H9 (cell line): ENCODE data around the gene SULF2. TPM values are rescaled to one million over a fixed set of nuclear protein-coding genes. Genes with fewer than 3 reads are reported as not detected.

ENCODE experiments used
- DNase-seq: peaks from one replicate; pipeline ENCODE4 v3.0.0-alpha.2; 2017
- H2AFZ ChIP-seq: one replicate; pipeline ENCODE4 v1.6.1; 2013; ENCODE audit warnings: mild to moderate bottlenecking, low read length, control low read depth, moderate library complexity
- H2AK5ac ChIP-seq: 2 replicates; pipeline ENCODE4 v1.6.1; 2013; ENCODE audit warnings: low read length, control low read depth, mixed read lengths; ENCODE audit not compliant: insufficient read length
- H2BK120ac ChIP-seq: one replicate; pipeline ENCODE4 v1.6.1; 2013; ENCODE audit warnings: low read depth, mild to moderate bottlenecking, low read length, control low read depth, inconsistent platforms; ENCODE audit not compliant: poor library complexity, severe bottlenecking
- H2BK12ac ChIP-seq: 2 replicates; pipeline ENCODE4 v1.6.1; 2013; ENCODE audit warnings: low read length, control low read depth, mixed read lengths, low read depth; ENCODE audit not compliant: insufficient read length
- H2BK15ac ChIP-seq: 2 replicates; pipeline ENCODE4 v1.6.1; 2013; ENCODE audit warnings: low read depth, low read length, control low read depth
- H2BK20ac ChIP-seq: one replicate; pipeline ENCODE4 v1.6.1; 2013; ENCODE audit warnings: low read depth, mild to moderate bottlenecking, low read length, control low read depth, inconsistent platforms; ENCODE audit not compliant: poor library complexity, severe bottlenecking
- H2BK5ac ChIP-seq: 2 replicates; pipeline ENCODE4 v1.6.1; 2013; ENCODE audit warnings: low read length, control low read depth, mixed read lengths; ENCODE audit not compliant: insufficient read length
- H3K14ac ChIP-seq: 2 replicates; pipeline ENCODE4 v1.6.1; 2013; ENCODE audit warnings: low read length, control low read depth; ENCODE audit not compliant: insufficient read depth
- H3K18ac ChIP-seq: 2 replicates; pipeline ENCODE4 v1.6.1; 2013; ENCODE audit warnings: low read depth, mild to moderate bottlenecking, mixed read lengths, low read length, control low read depth; ENCODE audit not compliant: insufficient read length
- H3K23ac ChIP-seq: 2 replicates; pipeline ENCODE4 v1.6.1; 2013; ENCODE audit warnings: low read length, control low read depth, mixed read lengths, low read depth; ENCODE audit not compliant: insufficient read length
- H3K23me2 ChIP-seq: 2 replicates; pipeline ENCODE4 v1.6.1; 2013; ENCODE audit warnings: low read depth, mild to moderate bottlenecking, mixed read lengths, low read length, control low read depth; ENCODE audit not compliant: insufficient read length, poor library complexity, severe bottlenecking
- H3K27ac ChIP-seq: 2 replicates; pipeline ENCODE4 v1.5.1; 2013; ENCODE audit warnings: low read length, control low read depth, mixed read lengths, low read depth; ENCODE audit not compliant: insufficient read length
- H3K27me3 ChIP-seq: 2 replicates; pipeline ENCODE4 v1.6.1; 2013; ENCODE audit warnings: low read length, control low read depth, inconsistent platforms; ENCODE audit not compliant: insufficient read depth
- H3K4ac ChIP-seq: 2 replicates; pipeline ENCODE4 v1.6.1; 2013; ENCODE audit warnings: low read depth, mild to moderate bottlenecking, control low read depth, inconsistent platforms, low read length, moderate library complexity
- H3K4me1 ChIP-seq: 2 replicates; pipeline ENCODE4 v1.6.1; 2013; ENCODE audit warnings: low read length, control low read depth, inconsistent platforms; ENCODE audit not compliant: insufficient read depth
- H3K4me2 ChIP-seq: 2 replicates; pipeline ENCODE4 v1.6.1; 2013; ENCODE audit warnings: low read length, control low read depth, mixed read lengths; ENCODE audit not compliant: insufficient read length, insufficient read depth
- H3K56ac ChIP-seq: 2 replicates; pipeline ENCODE4 v1.6.1; 2013; ENCODE audit warnings: low read depth, mild to moderate bottlenecking, mixed read lengths, low read length, control low read depth; ENCODE audit not compliant: insufficient read length
- H3K79me1 ChIP-seq: 2 replicates; pipeline ENCODE4 v1.6.1; 2013; ENCODE audit warnings: low read depth, mild to moderate bottlenecking, moderate library complexity, low read length, control low read depth, inconsistent platforms; ENCODE audit not compliant: insufficient read depth, poor library complexity, severe bottlenecking
- H3K79me2 ChIP-seq: 2 replicates; pipeline ENCODE4 v1.6.1; 2013; ENCODE audit warnings: low read length, control low read depth, inconsistent platforms; ENCODE audit not compliant: insufficient read depth
- H3K9ac ChIP-seq: 2 replicates; pipeline ENCODE4 v1.6.1; 2013; ENCODE audit warnings: low read length, control low read depth, mixed read lengths; ENCODE audit not compliant: insufficient read length; ENCODE audit errors: extremely low read depth
- H3K9me3 ChIP-seq: one replicate; pipeline ENCODE4 v1.6.1; 2013; ENCODE audit warnings: low read depth, low read length, inconsistent platforms; ENCODE audit not compliant: control insufficient read depth
- H3T11ph ChIP-seq: one replicate; pipeline ENCODE4 v1.6.1; 2013; ENCODE audit warnings: mild to moderate bottlenecking, low read length, control low read depth, inconsistent platforms
- H4K20me1 ChIP-seq: one replicate; pipeline ENCODE4 v1.6.1; 2013; ENCODE audit not compliant: control insufficient read depth, insufficient read length, insufficient read depth
- H4K5ac ChIP-seq: 2 replicates; pipeline ENCODE4 v1.6.1; 2013; ENCODE audit warnings: low read depth, mild to moderate bottlenecking, mixed read lengths, low read length, control low read depth; ENCODE audit not compliant: insufficient read length
- H4K8ac ChIP-seq: replicated peaks from 2 replicates; pipeline ENCODE4 v1.6.1; 2013; ENCODE audit warnings: low read length, control low read depth, mixed read lengths, low read depth; ENCODE audit not compliant: insufficient read length
- H4K91ac ChIP-seq: 2 replicates; pipeline ENCODE4 v1.6.1; 2013; ENCODE audit warnings: low read depth, mild to moderate bottlenecking, moderate library complexity, mixed read lengths, low read length, control low read depth; ENCODE audit not compliant: insufficient read length
- H3K27ac Mint-ChIP-seq, 3 experiments: 2 replicates in 2 of 3; 3 replicates in 1 of 3; pipeline ENCODE4 v1.8.0; 2020 to 2021; ENCODE audit warnings: mixed read lengths in 3 of 3, mild to moderate bottlenecking in 1 of 3, moderate library complexity in 1 of 3
- H3K27me3 Mint-ChIP-seq: 2 replicates; pipeline ENCODE4 v1.8.0; 2021; ENCODE audit warnings: low read depth, mild to moderate bottlenecking, moderate library complexity, mixed read lengths
- H3K36me3 Mint-ChIP-seq, 3 experiments: 2 replicates in 2 of 3; 3 replicates in 1 of 3; pipeline ENCODE4 v1.8.0; 2020 to 2021; ENCODE audit warnings: low read depth in 3 of 3, mixed read lengths in 3 of 3; ENCODE audit not compliant: insufficient read depth in 1 of 3
- H3K4me1 Mint-ChIP-seq, 2 experiments: 2 replicates each; pipeline ENCODE4 v1.8.0; 2020; ENCODE audit warnings: mixed read lengths in 2 of 2
- H3K4me3 Mint-ChIP-seq, 2 experiments: 2 replicates in 1 of 2; 3 replicates in 1 of 2; pipeline ENCODE4 v1.8.0; 2020 to 2021; ENCODE audit warnings: mild to moderate bottlenecking in 2 of 2, mixed read lengths in 2 of 2, moderate library complexity in 1 of 2
- H3K9me3 Mint-ChIP-seq, 2 experiments: 2 replicates in 1 of 2; 3 replicates in 1 of 2; pipeline ENCODE4 v1.8.0; 2020; ENCODE audit warnings: mild to moderate bottlenecking in 2 of 2, mixed read lengths in 2 of 2, moderate library complexity in 1 of 2
- WGBS: extraction: QIAGEN DNeasy Blood & Tissue Kit; methylation state at CpG from one replicate; pipeline ENCODE4 v1.1.7; 2013; ENCODE audit warnings: missing lambda C conversion rate, low lambda C conversion rate, mixed read lengths; ENCODE audit not compliant: insufficient read length; ENCODE audit errors: extremely low coverage; 5-methylcytosine and 5-hydroxymethylcytosine counted together
- total RNA-seq: library from RNA; stranded (reverse); gene quantifications from 2 replicates; pipeline ENCODE4 v1.2.1, GENCODE V29; 2021
- TF ChIP-seq, protein P1 (sequence below): fragments of 200-600 bp; sonication (generic); conservative IDR thresholded peaks from 3 replicates; pipeline ENCODE4 v1.8.0; 2021; ENCODE audit warnings: antibody characterized with exemption, mild to moderate bottlenecking

The SULF2 gene
- total RNA-seq, 1 experiment from 2014 or later = 31.2 TPM

DNA sequence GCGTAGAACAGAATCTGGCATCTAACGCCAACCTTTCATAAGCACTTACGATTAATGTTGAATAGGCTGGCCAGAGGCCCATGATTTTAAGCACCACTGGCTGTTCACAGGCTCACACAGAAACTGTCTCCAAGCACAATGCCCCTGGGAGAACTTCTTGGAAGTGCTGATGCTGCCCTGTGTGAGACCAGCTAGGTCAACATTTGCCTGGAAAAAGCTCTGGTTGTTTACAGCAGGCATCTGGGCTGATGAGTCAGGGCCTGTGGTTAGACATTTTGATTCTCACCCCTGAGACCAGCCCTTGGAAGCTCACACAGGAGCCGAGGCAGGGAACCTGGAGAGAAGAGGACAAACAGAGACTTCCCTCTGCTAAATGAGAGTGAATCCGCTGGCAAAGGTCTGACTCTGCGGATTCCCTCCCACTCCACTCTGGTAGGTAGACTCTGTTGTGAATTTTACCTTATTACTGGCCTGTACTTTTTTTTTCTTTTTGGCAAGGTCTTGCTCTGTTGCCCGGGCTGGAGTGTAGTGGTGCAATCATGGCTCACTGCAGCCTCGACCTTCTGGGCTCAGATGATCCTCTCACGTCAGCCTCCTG, 6.8 kb upstream of the SULF2 start:
- peaks cover 15% of the 10 kb centered on the region for H3K27me3 Mint-ChIP-seq
- no peak overlapping the region for H2BK20ac ChIP-seq
- H3K14ac ChIP-seq = no peak overlapping the region
- no CpG with 5 or more reads among the region's 9 CpGs for WGBS
- no peak overlapping the region for H3T11ph ChIP-seq
- H3K4me2 ChIP-seq = no peak overlapping the region
- no peak overlapping the region for H2BK5ac ChIP-seq
- no peak overlapping the region for H3K23ac ChIP-seq
- no peak overlapping the region for H3K4ac ChIP-seq
- no peak overlapping the region for H3K18ac ChIP-seq
- no peak overlapping the region for H2AFZ ChIP-seq
- no peaks in the 10 kb centered on the region for H3K9me3 ChIP-seq
- no peak overlapping the region for H4K91ac ChIP-seq
- no peak overlapping the region for H2BK12ac ChIP-seq
- no peak overlapping the region for H4K8ac ChIP-seq
- H3K9ac ChIP-seq = no peak overlapping the region
- no peak for DNase-seq
- no peaks in the 10 kb centered on the region for H3K79me1 ChIP-seq
- TF ChIP-seq, protein P1, sequence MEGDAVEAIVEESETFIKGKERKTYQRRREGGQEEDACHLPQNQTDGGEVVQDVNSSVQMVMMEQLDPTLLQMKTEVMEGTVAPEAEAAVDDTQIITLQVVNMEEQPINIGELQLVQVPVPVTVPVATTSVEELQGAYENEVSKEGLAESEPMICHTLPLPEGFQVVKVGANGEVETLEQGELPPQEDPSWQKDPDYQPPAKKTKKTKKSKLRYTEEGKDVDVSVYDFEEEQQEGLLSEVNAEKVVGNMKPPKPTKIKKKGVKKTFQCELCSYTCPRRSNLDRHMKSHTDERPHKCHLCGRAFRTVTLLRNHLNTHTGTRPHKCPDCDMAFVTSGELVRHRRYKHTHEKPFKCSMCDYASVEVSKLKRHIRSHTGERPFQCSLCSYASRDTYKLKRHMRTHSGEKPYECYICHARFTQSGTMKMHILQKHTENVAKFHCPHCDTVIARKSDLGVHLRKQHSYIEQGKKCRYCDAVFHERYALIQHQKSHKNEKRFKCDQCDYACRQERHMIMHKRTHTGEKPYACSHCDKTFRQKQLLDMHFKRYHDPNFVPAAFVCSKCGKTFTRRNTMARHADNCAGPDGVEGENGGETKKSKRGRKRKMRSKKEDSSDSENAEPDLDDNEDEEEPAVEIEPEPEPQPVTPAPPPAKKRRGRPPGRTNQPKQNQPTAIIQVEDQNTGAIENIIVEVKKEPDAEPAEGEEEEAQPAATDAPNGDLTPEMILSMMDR = no peak
- H3K27me3 ChIP-seq = no peaks in the 10 kb centered on the region
- peak overlapping the region; percentile 90 to 94 (median 92); a peak in 5 of 7 replicates for H3K27ac Mint-ChIP-seq
- no peaks in the 10 kb centered on the region for H3K36me3 Mint-ChIP-seq
- H3K23me2 ChIP-seq = no peaks in the 10 kb centered on the region
- H2BK120ac ChIP-seq = no peak overlapping the region
- no peak overlapping the region for H3K4me3 Mint-ChIP-seq
- H3K9me3 Mint-ChIP-seq = peaks cover 0 to 2% of the 10 kb centered on the region in 2 experiments; a peak in 1 of 5 replicates
- no peak overlapping the region for H2BK15ac ChIP-seq
- no peak overlapping the region for H2AK5ac ChIP-seq
- H4K5ac ChIP-seq = no peak overlapping the region
- H3K27ac ChIP-seq = no peak overlapping the region
- no peaks in the 10 kb centered on the region for H4K20me1 ChIP-seq
- H3K4me1 ChIP-seq = no peaks in the 10 kb centered on the region; the same call in 1 of the 2 replicates
- H3K79me2 ChIP-seq = no peaks in the 10 kb centered on the region
- no peak overlapping the region for H3K56ac ChIP-seq
- peaks cover 22 to 37% of the 10 kb centered on the region in 2 experiments for H3K4me1 Mint-ChIP-seq
